A172 (cell line): ENCODE results near the gene TMEM61. TPM values are rescaled to one million over a fixed set of nuclear protein-coding genes. Genes with fewer than 3 reads are reported as not detected.
A peak's percentile ranks its signal among the peaks of the same experiment; 100 is the strongest.
"Not testable (repeated sequence)": the region's sequence is repeated elsewhere in the genome, so short reads cannot be mapped to it uniquely, and the experiment has no call there.

ENCODE experiments used
- DNase-seq: peaks from one replicate; pipeline ENCODE4 v3.0.0-alpha.2; 2015; ENCODE audit warnings: low spot score
- total RNA-seq: library from RNA; depleted of rRNA; stranded (reverse); fragments of >200 nt; shearing (Covaris generic); gene quantifications from 2 replicates; pipeline ENCODE4 v1.2.3, GENCODE V29; 2014

The TMEM61 gene
- total RNA-seq, 1 experiment from 2014 or later, result not detected

DNA sequence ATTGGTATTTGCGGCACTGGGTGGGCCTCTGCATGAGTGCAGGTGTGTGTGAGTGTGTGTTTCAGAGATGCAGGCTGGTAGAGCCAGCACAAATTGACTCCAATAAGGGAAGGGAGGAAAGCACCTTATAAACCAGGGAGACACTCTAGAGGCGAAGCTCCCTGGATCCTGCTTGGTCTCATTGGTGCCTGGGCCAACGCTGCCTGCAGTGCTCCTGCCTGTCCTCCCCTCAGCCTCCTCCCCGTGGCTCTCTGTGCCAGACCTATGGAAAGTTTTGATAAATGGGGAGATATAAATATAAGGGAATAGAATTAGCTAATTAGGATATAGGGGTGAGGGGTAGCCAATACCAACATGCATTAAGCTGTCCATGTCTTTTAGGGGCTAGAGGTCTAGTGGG, 20.9 kb downstream of the TMEM61 start:
- DNase-seq, result no peak

DNA sequence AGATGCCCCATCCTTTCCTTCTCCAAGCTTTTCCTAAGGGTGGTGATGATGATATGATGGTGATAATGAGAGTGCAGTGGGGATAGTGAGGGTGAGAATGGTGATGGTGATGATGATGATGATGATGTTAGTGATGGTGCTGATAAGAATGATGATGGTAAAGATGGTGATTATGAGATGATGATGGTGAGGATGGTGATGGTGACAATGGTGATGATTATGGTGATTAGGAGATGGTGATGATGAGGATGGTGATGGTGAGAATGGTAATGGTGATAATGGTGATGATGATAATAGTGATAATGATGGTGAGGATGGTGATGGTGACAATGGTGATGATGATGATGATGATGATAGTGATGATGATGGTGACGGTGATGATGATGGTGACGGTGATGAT, 22.3 kb downstream of the TMEM61 start:
- DNase-seq, result no peak

DNA sequence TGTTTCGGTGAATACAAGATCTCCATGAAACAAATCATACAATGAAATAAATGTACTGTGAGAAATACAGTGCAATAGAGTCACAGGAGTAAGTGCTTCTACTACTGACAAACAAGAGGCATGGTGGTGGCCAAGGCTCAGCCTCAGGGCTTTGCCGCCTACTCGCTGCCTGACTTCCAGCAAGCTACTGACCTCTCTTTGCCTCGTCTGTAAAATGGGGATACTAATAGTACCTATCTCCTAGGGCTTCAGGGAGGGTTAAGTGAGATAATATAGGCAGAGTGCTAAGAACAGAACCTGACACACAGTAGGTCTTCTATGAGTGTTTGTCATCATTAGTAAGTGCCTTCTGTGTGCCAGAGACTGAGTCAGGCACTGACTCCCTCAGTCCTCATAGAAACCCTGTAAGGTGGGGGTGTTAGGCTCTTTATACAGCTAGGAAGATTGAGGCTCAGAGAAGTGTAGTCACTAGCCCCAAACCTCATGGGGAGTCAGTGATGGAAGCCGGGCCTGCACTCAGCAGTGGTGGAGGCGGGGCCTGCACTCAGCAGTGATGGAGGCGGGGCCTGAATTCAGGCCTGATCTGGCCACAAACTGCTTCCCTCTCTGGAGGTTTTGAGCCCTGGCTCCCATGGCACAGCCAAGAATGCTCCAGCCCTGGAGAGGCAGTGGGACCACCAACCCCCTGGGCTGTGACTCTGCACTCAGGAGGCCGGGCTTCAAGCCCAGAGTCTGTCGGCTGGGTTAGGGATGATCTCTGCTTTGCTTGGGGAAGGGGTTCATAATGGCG, 25.1 kb downstream of the TMEM61 start:
- no peak for DNase-seq

DNA sequence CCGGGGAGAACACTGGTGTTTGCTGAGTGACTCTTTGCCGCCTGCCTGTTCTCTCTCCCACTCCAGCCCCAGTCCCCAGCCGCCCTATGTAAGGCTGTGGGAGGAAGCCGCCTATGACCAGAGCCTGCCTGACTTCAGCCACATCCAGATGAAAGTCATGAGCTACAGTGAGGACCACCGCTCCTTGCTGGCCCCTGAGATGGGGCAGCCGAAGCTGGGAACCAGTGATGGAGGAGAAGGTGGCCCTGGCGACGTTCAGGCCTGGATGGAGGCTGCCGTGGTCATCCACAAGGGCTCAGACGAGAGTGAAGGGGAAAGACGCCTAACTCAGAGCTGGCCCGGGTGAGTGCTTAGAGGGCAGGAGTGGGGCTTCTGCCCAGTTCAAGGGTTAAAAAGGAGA, 26.5 kb downstream of the TMEM61 start:
- DNase-seq, result no peak

DNA sequence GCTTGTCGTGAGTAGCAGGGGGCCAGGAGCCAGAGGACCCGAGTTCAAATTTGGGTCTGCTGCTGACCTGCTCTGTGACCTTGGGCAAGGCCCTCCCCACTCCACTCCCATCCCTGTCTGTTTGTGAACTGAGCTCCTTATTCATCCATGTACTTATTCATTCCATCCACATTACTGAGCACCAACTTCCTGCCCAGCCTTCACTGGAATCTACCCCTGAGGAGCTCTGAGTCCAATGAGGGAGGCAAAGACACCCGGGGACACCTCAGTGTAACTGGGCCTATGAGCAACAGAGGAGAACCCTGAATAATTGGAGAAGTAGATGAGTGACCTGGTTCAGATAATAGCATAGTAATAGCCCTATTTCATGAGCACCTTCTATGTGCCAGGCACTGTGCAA, 27.2 kb downstream of the TMEM61 start:
- peak; percentile 46 for DNase-seq

DNA sequence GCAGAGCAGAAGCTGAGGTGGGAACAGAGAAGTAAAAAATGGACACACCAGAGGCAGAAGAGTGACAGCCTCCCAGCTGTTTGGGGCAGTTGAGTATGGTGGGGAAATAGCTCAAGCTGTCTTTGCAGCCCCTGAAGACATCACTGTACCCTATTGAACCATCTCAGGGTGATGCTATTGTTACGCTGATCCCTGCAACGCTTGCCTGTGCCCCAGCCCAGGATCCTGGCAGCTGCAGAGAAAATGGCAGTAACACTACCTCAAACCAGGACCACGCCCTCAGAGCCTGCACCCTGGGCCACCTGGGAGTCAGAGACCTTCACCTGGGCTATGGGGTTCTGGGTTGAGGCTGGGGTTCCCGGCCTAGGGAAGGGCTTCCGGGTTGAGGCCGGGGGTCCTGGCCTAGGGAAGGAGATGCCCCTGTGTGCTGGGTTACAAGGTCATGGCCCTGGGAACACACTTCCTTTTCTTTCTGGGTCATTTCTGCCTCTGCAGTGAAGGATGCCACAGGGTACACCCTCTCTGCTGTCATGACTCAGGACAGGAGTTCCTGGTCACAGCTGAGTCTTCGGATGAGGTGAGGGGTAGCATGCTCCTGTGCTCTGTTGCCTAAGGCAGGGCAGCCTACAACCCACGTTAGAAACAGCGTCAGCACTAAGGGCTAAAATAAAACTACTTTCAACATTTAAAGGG, 29.9 kb downstream of the TMEM61 start:
- no peak for DNase-seq

DNA sequence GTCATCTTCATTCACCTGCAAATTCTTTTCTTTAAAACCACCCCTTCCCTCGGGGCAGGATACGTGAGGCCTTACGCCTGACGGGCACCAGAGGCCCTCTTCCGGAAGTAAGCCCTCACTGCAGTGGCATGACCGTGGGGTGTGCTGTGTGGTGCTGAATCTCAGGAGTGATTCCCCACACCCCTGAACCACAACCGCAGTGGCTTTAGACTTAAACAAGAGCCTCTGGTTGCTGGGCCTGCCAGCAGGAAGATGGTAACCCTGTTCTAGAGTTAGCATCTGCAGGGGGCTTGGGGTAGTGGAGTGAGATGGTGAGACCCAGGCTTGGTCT, 30.4 kb downstream of the TMEM61 start:
- DNase-seq, result no peak

DNA sequence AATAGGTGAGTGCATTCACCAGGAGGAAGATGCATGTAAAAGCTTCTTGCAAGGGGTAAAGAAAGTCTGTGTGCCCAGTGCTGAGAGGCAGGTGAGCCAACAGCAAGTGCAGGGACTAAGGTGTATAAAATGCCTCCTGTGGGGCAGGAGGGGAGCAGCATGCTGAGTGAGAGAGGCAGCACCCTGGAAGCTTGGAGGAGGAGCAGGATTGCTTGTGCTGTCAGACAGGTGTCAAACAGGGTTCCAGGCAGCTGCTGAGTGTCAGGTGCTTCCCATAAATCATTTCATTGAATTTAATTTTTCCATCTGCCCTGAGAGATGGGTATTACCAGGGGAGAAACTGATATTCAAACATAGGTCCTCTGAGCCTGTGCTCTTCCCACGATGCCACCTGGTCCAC, 32.2 kb downstream of the TMEM61 start:
- no peak for DNase-seq

DNA sequence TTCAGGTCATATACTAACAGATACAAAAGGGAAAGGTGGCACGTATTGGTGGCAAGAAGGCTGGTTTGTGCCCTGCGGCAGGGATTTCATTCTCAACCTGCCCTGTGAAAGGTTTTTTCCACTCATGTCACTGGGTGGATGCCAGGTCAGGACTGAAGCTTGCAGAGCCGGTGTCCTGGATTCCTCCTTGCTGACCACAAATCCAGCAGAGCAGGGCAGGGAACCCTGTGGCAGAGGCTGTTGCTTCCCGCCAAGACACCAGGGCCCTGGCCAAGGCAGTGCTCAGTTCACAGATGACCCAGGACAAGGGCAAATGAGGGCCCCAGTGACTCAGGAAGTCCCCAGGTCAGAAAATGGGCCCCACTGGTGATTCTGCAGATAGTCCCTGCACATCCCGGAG, 34.7 kb downstream of the TMEM61 start:
- no peak for DNase-seq

DNA sequence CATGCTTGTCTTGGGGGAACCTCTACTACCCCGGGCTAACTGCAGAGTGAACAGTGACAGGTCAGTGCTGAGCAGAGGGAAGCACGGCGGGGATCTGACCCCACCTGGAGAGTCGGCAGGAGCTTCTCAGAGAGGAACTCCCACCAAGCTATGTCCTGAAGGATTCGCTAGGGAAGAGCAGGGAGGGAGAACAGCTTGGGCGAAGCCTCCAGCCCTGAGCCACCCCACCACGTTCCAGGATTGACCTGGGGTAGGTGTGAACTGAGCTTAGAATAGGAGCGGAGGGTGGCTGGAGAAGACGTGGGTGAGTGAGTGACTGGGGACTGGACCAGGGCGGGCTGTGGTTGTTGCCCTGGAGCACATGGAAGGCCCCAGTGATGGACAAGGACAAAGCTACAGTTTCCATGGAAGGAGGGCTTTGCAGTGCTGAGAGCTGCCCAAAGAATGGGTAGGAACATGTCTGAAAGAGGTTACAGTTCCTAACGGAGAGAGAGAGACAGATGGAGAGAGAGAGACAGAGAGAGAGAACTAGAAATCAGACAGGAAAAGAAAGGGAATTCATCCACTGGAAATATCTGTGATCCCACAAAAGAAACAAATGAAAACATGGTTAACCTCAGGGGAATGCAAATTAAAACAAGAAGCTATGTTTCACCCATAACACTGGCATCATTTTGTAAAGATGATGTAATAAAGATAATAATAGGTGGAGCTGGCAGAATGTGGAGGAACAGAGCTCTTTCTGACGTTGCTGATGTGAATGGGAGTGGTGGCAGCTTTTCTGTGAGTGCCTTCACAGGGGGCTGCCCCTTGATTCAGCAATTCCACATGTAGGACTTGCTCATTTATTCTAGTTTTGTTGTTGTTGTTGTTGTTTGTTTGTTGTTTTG, 35.5 kb downstream of the TMEM61 start:
- DNase-seq, result no peak

DNA sequence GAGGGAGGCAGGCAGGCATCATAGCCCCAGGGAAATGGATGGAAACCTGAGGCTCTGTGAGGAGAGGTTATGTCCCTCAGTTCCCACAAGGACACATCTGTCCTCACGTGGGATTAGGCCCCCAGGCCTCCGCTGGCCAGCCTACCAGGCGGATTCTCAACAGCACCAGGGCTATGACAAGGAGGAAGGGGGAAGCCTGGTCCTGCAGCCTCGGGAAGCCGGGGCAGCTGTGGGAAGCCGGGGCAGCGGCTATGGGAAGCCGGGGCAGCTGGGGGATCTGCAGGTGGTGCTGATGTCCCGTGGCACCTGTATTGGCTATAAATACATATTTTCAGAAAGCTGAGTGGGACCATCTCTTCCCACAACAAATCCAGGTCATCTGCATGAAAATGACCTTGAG, 38.0 kb downstream of the TMEM61 start:
- no peak for DNase-seq

DNA sequence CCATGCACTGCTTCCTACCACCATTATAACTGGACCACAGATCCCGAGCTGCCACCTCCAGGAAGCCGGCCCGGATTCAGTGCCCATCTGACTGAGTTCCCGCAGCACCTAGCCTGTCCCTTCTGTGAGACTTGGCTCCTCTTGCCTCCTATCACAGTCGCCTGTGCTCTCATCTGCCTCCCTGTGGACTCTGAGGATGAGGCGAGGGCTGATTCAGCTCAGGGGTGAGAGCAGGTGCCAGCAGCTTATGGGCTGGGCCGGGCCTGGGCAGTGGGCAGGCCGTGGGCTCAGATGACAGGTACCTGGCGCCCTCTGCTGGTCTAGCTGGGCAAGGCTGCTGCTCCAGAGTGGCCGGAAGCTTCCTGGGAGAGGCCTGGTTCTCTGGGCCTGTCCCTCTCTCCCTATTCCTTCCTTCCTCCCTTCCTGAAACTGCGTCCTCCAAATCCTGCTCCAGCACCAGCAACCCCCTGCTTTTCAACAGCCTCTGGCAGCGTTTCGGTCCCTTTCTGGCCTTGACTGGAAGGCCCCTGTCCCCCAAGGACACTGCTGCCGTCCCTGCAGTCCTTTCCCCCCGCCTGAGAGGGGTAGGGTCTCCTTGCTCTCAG, 41.6 kb downstream of the TMEM61 start:
- peak; percentile 91 for DNase-seq

DNA sequence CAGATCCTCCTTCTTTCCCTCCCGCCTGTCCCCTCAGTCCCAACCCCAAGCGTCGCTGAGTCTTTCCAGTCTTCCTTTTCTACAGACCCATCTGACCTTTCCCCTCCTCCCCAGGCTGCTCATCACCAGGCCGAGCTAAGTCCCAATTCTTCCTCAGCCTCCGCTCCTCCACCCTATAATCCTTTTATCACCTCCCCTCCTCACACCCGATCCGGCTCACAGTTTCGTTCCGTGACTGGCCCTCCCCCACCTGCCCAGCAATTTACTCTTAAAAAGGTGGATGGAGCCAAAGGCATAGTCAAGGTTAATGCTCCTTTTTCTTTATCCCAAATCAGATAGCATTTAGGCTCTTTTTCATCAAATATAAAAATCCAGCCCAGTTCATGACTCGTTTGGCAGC, 43.7 kb downstream of the TMEM61 start:
- not testable (repeated sequence) for DNase-seq

DNA sequence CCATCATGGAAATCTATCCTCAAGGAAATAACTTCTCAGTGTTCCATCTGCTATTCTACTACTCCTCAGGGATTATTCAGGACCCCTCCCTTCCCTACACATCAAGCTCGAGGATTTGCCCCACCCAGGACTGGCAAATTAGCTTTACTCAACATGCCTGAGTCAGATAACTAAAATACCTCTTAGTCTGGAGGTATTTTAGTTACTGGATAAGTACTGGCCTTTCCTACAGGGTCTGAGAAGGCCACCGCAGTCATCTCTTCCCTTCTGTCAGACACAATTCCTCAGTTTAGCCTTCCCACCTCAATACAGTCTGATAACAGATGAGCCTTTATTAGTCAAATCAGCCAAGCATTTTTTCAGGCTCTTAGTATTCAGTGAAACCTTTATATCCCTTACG, 46.3 kb downstream of the TMEM61 start:
- not testable (repeated sequence) for DNase-seq

DNA sequence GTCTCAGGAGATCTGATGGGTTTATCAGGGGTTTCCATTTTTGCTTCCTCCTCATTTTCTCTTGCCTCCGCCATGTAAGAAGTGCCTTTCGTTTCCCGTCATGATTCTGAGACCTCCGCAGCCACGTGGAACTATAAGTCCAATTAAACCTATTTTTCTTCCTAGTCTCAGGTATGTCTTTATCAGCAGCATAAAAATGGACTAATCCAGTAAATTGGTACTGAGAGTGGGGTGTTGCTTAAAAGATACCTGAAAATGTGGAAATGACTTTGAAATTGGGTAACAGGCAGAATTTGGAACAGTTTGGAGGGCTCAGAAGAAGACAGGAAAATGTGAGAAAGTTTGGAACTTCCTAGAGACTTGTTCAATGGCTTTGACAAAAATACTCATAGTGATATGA, 50.7 kb downstream of the TMEM61 start:
- not testable (repeated sequence) for DNase-seq

DNA sequence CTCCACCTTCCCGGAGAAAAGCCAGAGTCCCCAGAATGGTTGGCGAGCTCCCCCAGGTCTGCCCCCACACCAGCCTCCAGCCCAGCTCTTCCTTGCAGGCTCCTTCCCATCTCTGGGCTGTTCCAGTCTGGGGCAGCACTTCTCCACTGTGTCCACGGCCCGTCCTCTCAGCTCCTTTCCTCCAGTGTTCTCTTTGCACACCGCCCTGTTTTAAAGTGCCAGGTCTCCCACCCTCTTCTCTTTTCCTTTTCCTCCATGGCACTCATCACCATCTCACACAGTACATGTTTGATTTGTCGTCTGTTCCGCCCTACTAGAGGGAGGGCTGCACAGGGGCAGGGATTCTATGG, 52.8 kb downstream of the TMEM61 start:
- DNase-seq, result no peak

DNA sequence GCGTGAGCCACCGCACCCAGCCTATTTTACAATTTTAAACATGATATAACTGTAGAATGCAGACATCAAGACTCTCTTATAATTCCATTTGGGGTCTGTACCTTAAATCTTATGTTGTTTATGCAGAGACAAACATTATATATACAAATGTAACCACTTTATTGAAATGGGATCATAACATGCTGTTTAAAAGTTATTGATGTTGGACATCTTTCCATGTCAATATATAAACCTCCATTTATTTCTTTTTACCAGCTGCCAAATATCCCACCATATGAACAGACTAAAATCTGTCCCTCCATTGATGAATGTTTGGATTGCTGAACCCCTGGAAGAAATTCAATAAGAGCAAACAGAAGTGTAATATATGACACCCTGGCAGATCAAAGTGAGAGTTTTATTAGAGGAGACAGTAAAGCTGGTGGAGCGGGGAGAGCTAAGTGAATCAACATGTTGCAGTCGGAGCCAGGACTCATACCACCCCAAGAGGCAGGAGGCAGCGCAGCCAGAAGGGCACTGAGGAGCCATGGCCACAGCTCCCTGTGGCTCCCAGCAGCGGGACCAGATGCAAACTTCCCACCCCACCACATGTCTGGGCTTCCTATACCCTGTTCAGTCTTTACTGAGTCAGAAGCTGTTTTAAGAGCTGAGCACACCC, 54.2 kb downstream of the TMEM61 start:
- no peak for DNase-seq

DNA sequence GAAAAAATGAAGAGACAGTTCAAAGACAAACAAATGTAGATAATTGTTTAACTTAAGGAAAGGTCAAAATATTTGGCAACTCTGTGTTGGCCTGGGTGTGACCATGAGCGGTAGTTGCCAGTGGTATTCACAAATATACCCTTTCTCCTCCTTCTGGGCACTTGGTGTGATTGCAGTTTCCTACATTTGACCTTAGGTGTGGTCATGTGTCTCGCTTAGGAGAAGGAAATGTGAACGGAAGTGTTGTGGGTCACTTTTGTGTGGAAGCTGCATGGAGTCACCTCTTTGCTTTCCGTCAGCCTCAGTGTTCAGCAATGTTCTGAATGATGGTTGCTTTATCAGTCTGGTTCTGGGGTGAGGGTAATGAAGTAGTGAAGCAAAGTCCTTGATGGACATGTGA, 55.5 kb downstream of the TMEM61 start:
- no peak for DNase-seq

DNA sequence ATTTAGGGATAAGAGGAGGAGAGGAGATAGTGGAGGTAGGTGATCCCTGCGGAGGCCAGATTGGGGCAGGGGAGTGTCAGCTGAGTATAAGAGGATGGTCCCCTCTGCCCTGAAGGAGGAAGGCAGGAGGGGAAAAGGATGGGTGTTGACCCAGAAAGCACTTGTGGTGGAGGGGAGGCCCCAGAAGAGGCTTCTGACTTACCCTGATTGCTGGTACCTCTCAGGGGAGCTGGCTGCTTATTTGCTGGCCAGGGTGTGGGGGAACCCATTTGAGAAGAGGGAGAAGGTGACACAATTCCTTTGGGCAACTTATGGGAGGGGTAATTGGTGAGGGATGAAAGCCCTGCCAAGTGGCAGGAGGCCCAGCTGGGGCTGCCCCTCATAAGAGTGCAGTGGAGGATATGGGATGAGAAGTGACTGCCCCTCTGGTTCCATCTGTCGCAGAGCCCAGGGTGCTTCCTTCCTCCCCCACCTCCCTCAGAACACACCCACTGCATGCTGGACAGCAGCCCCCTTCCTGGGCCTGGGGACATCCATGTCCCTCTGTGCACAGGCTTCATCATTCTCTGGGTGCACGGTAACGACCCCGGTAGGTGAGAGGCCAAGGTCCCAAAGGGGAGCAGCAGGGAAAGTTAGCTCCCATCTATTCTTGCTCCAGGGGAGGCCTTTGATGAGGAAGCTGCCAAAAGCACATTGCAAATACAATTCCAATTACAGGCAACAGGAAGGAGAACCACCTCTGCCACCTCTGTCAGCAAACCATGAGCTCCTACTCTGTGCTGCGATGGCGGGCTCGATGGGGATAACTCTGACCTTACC, 57.5 kb downstream of the TMEM61 start:
- no peak for DNase-seq

DNA sequence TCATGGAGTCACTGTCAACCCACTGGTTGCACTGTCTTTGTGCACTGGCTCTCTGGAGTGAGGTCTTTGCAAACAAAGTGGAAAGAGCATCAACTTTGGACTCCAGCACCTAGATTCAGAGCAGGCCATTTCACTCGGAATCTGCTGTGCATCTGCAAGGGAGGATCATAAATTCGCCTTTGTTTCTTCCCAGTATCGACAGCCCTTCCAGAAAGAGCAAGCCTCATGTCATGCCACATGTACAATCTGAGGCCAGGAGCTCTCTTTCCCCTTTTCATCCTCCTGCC, 58.1 kb downstream of the TMEM61 start:
- DNase-seq, result no peak

DNA sequence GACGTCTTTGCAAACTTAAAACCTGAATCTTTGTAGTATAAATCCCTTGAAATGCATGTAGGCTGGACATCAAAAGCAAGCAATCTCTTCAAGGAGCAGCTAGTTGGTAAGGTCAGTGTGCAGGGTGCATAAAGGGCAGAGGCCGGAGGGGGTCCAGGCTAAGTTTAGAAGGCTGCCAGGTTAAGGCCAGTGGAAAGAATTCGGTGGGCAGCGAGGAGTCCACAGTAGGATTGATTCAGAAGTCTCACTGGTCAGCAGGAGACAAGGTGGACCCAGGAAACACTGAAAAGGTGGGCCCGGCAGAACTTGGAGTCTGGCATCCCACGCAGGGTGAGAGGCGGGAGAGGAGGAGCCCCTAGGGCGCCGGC, 58.5 kb downstream of the TMEM61 start:
- no peak for DNase-seq
